Loucy (cell line): Measurements from ENCODE around the gene CPA4.

Experiments
- CTCF ChIP-seq: fragments of 200-600 bp; sonication (generic); conservative IDR thresholded peaks from 2 replicates; pipeline ENCODE4 v1.5.1; 2014; ENCODE audit warnings: mild to moderate bottlenecking, antibody characterized with exemption, low read length
- EZH2phosphoT487 ChIP-seq: fragments of 200-600 bp; IDR thresholded peaks from 2 replicates; pipeline ENCODE4 v1.6.1; 2018; ENCODE audit warnings: antibody characterized with exemption, mild to moderate bottlenecking, moderate library complexity, borderline replicate concordance

GRCh38 chr7:130353196-130353595 is 60.2 kb downstream of the CPA4 start:
- TF ChIP-seq CTCF (no peak), EZH2phosphoT487 (no peak)
